GM18505 (cell line): ENCODE data around the gene FKBP11.

ENCODE experiments used
- ATAC-seq: cut with Tn5 transposase; IDR thresholded peaks from one replicate; pipeline ENCODE4 v1.9.1; 2021; ENCODE audit not compliant: unreplicated experiment
- POLR2A ChIP-seq: IDR thresholded peaks from 4 replicates; pipeline ENCODE4 v1.6.1; 2011; ENCODE audit warnings: borderline replicate concordance; ENCODE audit not compliant: insufficient read depth, insufficient read length; ENCODE audit errors: extremely low read depth

The FKBP11 gene

DNA sequence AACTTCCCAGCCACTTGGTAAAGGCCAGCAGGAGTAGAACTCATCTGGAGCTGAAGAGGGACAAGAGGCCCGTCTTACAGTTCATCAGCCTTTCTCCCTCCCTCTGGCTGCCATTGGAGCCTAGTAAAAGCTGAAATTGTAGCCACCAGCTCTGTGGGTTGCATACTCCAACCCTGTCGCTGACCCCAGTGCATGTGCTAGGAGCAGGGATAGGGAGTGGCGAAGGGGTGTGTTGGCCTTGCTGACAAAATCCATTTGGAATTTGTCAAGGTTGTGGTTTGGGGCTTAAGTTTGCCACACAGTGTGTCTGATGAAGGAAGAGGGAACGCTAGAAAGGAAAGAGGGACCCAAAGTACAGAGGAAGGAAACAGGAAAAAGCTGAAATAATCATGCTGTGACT is 36.0 kb upstream of the FKBP11 start:
- TF ChIP-seq POLR2A, result no peak
- no peak for ATAC-seq

DNA sequence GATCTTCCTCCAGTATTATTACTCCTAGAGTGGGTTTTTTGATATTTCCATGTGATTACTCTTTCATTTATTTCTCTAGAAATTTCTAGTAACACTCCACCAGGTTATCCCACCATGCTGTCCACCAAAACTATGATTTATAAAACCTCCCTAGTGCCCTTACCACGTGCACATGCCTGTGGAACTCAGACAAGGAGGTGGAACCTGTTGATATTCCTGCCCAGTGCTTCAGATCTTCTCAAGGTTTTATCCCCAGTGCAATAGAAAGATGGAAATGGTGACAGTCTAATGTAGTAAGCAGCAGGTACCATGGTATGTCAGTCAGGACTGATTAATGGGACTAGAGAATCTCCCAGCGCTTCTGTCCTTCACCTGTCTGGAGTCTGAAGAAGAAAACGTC is 35.5 kb upstream of the FKBP11 start:
- no peak for TF ChIP-seq POLR2A
- ATAC-seq, result no peak

DNA sequence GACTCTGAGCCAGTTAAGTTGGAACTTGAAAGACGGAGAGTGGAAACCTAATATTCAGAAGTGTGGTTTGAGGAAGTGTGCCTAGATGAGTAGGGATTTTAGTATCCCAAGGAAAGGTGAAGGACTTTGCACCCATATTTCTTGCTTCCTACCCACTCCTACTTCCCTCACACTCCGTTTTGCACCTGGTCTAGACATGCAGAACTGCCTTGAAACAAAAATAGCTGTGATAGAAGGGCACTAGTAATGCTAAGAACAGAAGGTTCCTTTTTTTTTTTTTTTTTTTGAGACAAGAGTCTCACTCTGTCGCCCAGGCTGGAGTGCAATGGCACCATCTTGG is 32.7 kb upstream of the FKBP11 start:
- no peak for TF ChIP-seq POLR2A
- no peak for ATAC-seq

DNA sequence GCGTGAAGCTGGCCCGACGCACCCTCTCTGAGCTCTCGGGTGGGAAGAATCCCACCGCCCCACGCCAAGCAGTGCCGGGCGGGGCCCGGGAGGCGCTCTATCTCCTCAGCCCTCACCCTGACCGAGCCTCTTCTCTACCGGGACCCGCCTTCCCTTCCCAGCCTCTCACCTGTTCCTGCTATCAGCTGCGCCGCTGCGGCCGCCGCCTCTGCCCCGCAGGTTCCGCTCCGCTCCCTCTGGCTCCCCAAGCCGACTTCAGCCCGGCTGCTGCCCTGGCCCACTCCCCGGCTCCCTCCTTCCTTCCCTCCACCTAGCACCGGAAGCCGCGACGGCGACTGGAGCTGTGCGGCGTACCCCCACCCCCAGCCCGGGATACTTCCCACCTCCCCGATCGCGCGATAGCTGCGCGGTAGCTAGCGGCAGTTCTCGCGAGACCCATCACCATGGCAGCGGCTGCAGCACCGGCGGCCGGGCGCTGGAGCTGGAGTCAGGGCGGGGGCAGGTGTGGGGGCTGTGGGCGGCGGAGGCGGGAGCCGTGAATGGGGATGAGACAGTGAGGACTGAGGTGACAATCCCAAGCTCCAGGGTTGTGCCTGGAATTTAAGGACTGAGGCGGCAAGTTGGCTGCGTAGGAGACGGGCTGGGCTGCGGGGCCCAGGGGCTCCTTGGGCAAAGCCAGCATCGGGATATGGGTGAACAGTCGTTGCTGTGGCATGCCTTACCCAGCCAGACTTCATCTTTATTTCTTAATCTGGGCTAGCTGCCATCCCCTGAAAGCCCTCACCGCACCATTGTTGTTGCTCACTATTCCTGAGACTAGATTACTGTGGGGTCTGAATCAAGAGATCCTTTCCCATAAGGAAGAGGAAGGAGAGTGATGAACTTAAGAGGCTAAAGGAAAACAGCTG is 32.1 kb upstream of the FKBP11 start, which contains the start of gene ARF3:
ARF3 (minus strand) TSS at position 347 of the 908 bp plus-strand sequence. CDS start 16,392 bp downstream, outside the sequence.
- TF ChIP-seq POLR2A, result peak; percentile 71
- ATAC-seq, result peak; percentile 89

DNA sequence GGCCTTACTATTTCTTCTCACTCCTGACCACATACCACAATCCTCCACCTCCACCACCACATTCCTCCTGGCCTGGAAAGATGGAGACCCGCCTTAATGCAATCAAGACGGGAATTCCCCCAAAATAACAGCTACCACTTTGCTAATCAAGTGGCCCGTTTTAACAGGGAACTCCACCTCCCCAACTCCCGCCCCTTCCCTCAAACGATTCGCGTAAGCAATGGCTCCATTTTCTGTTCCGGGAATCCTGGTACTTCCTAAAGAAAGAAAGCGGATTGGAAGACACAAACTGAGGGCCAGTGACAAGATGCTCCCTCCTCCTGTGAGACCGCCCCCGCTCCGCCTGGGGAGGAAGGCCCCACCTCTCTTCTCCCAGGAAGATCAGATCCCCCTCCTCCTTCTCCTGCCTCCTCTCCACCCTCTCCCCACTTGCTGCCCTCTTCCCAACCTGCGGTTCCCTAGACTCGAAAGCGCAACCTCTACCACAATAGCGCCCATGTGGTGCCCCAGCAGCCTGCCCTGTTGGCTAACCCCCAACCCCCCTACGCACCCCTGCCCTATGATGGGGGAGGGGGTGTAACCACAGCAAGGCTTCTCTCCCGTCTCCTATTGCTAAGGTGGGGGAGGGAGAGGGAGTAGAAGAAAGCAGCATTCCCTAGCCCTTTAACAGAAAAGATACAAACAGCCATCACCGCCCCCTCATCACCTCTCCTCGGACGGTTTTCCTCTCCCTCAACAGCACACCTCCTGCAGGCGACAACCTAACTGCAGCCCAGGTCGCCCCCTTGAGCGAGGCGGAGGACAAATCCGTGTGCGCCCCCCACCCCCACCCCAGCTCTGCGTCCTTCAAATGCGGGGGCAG is 31.2 kb upstream of the FKBP11 start:
- TF ChIP-seq POLR2A, result no peak
- no peak for ATAC-seq

DNA sequence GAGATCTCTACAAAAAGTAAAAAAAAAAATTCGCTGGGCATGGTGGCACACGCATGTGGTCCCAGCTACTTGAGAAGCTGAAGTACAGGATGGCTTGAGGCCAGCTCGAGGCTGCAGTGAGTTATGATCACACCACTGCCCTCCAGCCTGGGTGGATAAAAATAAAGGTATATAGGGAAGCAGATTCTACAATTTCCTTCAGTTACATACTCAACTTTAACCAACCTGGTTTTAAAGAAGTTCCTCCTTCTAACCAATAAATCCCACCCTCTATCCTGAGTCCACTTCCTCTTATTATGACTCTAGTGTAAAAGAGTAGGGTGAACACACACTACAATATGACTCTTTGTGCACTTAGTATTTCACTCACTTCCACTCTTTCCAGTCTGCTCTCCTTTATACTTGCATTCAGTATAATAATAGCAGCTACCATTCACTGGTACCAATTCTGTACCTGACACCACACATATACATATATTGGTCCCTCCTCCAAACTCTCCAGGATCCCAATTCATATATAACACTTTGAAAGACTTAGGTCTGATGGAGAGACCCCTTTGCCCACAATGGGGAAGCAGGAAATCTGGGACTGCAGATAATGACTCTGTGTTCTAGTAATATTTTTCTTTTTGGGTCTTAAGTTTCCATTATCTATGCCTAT is 29.7 kb upstream of the FKBP11 start:
- no peak for ATAC-seq
- no peak for TF ChIP-seq POLR2A

DNA sequence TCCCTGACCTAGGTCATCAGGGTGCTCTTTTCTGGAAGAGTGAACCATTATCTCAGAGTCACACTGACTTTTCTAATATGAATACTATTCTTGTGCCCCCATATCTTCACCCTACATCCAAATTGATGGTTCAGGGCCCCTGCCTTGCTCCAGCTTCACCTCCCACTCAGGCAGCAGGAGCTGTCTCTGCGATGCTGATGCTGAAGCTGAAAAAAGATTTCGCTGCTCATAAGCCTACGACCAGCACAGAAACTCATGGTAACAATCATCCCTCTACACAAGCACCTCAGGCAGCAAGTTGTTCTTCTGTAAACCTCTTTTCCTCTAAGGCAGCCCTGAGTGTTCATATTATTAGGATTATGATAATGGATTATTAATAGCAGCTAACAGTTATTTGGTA is 28.8 kb upstream of the FKBP11 start:
- no peak for ATAC-seq
- TF ChIP-seq POLR2A, result no peak

DNA sequence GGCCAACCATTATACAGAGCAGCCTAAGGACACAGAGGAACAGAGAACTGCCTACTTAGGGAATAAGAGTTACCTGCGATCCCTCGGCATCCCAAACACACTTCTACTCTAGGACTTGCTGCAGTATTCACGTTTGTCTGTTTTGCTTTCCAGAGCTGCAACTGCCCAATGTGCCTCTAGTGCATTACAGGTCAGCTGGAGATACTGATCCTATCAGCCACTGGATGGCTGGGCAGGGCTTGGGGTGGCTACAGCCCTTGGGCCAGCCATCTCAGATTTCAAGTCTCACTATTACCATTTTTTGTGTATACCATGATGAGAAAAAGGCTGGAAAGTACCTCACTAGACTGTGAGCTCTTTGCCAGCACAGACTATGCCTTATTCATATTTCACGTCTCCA is 27.4 kb upstream of the FKBP11 start:
- ATAC-seq, result no peak
- no peak for TF ChIP-seq POLR2A

DNA sequence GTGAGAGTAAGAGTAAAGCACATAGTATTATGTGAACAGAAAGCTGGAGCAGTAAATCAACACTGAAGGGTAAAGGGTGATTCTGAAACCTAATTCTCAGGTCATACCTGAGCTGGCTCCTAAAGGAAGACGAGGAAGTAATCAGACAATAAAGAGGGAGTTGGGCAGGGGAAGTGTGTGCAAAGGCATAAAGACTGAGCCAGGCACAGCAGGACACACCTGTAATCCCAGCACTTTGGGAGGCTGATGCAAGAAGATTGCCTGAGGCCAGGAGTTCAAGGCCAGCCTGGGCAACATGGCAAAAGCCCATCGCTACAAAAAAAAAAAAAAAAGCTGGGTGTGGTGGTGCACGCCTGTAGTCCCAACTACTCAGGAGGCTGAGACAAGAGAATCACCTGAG is 22.4 kb upstream of the FKBP11 start:
- ATAC-seq, result no peak
- TF ChIP-seq POLR2A, result no peak

DNA sequence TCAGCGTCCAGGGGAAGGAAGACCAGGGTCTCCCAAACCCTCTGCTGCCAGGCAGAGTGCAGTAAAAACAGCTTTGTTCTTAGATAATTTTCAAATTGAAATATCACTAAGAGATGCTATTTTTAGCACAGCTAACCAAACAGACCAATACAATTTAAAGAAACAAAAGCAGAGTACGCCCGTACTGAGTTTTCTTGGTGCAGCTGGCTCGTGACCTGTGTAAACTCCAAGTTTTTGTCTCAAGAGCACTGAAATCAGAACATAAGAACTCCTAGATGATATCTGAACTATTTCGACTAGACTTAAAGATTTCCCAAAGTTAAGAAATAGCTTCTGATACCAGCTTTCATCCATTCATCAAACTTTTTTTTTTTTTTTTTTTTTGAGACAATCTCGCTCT is 21.7 kb upstream of the FKBP11 start:
- no peak for ATAC-seq
- TF ChIP-seq POLR2A, result no peak

DNA sequence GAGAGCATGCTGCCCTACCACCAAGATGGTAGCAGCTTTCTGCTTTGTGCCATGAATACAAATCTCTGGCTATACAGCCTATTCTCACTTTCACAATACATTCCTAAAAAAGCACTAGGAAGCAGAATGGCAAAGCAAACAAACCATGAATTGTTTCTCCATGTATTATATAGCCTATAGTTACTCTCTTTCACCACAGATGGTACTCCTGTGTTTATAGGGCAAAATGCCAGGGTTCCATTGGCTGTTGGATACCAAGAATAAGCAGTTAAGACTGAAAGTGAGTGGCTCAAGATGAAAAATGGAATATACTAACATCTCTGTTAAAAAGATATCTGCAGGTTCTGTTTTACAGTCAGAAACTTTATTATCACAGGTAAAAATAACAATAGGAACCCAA is 20.9 kb upstream of the FKBP11 start:
- no peak for ATAC-seq
- TF ChIP-seq POLR2A, result no peak

DNA sequence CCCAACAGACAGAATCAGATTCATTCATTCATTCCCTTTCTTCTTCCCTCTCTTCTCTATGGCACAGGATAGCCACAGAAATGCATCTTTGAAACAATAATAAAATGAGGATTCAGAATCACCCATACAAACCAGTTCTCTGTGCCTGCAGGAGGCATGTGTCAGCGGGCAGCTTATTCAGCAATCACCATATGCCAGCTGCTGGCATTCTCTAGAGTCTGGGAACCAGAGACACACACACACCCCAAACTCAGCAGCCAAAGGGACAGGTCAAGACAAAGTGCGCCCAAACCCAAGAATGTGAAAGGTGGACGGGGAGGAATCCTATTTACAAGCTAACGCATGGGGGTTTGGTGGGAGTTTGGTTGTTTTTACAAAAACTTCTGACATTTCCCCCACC is 17.9 kb upstream of the FKBP11 start:
- no peak for TF ChIP-seq POLR2A
- ATAC-seq, result no peak

DNA sequence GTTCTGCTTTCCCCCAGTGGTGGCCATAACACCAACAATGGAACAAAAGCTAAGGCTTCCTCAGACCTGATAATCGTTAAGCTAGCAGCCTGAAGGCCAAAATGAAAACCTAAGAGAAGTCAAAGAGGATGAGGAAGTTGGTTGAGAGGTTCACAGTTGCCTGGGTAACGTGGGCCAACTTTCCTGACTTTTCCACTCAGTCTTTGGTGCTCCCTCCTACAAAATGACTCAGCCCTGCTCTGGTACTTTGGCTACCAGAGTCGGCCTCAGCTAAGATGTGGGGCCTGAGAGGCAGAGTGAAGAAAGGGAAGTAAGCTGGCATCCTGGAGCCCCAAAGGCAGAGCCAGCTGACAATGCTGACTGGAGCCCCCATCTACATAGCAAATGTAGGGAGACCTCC is 14.9 kb upstream of the FKBP11 start:
- no peak for ATAC-seq
- TF ChIP-seq POLR2A, result no peak
